Upper lobe of left lung (tissue), 4 donors: ENCODE results near the gene GAB3.

Experiments
- CTCF ChIP-seq, 6 experiments: fragments of 450-650 bp in 4 of 6; fragments of 200-600 bp in 2 of 6; sonication (generic) in 2 of 6; IDR thresholded peaks; one replicate each; pipeline ENCODE4 v1.5.1; 2016 to 2019; ENCODE audit warnings: antibody characterized with exemption in 6 of 6
- EP300 ChIP-seq, 4 donors: sonication (generic); formaldehyde crosslinking; IDR thresholded peaks; one replicate each; pipeline ENCODE4 v1.5.1; 2017; ENCODE audit warnings: antibody characterized with exemption in 4 of 4, control low read depth in 2 of 4
- POLR2A ChIP-seq, 4 donors: fragments of 450-650 bp; IDR thresholded peaks; one replicate each; pipeline ENCODE4 v1.5.1; 2016 to 2017; ENCODE audit warnings: antibody characterized with exemption in 4 of 4, mild to moderate bottlenecking in 2 of 4

- no peak for TF ChIP-seq CTCF (IDR thresholded peaks at IDR 0.05)
- TF ChIP-seq EP300 (IDR thresholded peaks at IDR 0.05): no peak
- no peak for TF ChIP-seq POLR2A (IDR thresholded peaks at IDR 0.05)
These were observed 90.3 kb downstream of the GAB3 start for GRCh38 chrX:154660541-154660940.
